GM18517 (cell line): ENCODE measurements around the gene NUP210.
"Not testable (repeated sequence)": the region's sequence is repeated elsewhere in the genome, so short reads cannot be mapped to it uniquely, and the experiment has no call there.

ENCODE experiments used
- ATAC-seq: cut with Tn5 transposase; IDR thresholded peaks from one replicate; pipeline ENCODE4 v1.9.1; 2021; ENCODE audit warnings: mild to moderate bottlenecking, moderate library complexity; ENCODE audit not compliant: unreplicated experiment

The NUP210 gene

DNA sequence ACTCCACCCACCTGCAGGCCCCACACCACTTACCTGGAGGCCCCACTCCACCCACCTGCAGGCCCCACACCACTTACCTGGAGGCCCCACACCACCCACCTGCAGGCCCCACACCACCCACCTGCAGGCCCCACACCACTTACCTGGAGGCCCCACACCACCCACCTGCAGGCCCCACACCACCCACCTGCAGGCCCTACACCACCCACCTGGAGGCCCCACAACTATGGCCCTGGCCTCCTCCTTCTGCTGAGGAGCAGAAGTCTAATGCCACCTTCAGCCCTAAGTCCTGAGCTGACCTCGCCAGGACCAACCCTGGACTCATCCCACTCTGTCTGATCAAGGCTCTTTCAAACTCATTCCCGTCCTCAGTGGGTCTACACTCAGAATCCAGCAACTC lies 42.4 kb downstream of the NUP210 start:
- not testable (repeated sequence) for ATAC-seq

GRCh38 chr3:13377021-13377420 lies 43.1 kb downstream of the NUP210 start:
- no peak for ATAC-seq

GRCh38 chr3:13376091-13376490 lies 44.0 kb downstream of the NUP210 start:
- ATAC-seq, result no peak

- ATAC-seq, result no peak
Measured at GRCh38 chr3:13375464-13375863, 44.7 kb downstream of the NUP210 start.

DNA sequence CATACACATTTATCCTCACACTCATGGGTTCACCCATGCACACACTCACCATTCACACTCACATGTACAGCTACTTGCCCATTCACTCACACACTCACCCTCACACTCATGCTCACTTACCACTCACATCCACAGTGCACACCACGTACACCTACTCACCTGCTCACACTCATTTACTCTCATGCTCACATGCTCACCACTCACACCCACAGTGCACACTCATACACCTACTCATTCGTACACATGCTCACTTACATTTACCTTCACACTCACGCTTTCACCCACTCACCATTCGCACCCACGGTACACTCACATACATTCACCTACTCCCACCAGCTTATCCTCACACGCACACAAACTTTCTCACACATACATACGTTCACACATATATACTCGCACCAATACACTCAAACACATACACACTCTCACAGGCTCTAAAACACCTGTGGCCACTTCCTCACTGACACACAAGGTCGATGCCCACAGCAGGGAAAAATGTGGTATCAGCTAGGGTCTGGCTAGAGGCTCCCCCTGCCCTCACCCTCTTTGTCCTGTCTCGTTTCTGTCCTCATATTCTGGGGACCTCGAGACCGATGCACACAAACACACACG lies 46.0 kb downstream of the NUP210 start:
- no peak for ATAC-seq

DNA sequence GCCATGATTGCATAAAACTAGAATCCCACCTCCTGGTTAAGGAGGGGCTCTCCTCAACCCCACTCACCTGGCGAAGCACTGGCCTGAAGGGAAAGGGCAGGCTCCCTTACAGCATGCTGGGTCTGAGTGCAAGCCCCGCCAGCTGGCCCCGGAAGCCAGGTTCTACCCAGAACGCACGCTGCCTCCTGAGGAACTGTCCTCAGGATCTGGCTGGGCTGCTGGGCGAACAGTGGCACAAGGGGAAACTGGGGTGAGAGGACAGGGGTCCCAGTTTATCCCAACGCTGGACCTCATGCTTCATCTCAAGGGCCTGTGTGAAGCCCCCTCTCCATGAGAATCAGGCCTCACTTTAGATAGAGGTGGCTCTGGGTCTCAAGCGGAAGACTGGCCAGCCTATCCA lies 47.5 kb downstream of the NUP210 start:
- no peak for ATAC-seq

DNA sequence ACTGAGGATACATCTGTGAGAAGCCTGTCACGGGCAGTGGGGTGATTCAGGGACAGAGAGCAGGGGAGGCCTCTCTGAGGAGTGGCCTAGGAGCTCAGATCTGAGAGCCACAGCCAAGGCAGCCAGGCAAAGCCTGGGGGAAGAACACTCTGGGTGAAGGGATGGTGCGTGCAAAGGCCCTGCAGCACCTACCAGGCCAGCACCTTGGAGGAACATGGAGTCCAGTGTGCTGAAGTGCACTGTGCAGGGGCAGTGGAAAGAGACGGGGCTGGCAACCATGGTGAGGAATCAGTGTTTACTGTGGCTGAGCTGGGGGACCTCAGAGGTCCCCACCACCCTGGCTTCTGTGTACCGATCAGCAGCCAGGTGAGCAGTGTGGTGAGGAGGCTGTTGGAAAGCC lies 48.0 kb downstream of the NUP210 start:
- ATAC-seq, result no peak

- ATAC-seq, result no peak
Measured at GRCh38 chr3:13371100-13372075, 48.7 kb downstream of the NUP210 start.

DNA sequence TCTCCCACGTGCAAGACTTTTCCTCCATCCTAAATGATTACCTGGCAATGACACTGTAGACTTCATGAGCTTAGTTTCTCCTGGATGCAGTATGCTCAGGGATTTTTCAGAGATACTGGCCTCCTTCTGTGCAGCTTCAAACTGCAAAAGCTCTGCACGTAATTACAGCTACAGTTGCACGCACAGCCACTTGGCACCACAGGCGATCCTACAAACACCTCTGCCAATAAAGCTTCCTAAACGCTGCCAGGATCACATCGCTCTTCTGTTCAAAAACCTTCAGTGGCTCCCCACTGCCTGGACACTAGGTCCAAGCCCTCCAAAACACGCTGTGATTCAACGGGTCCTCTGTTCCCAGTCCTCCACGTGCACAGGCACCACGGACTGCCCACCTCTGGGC lies 49.5 kb downstream of the NUP210 start:
- no peak for ATAC-seq

GRCh38 chr3:13370055-13370454 lies 50.1 kb downstream of the NUP210 start:
- ATAC-seq, result no peak

- no peak for ATAC-seq
Measured at GRCh38 chr3:13368834-13369233, 51.3 kb downstream of the NUP210 start.

GRCh38 chr3:13367728-13368127 lies 52.4 kb downstream of the NUP210 start:
- ATAC-seq, result no peak

DNA sequence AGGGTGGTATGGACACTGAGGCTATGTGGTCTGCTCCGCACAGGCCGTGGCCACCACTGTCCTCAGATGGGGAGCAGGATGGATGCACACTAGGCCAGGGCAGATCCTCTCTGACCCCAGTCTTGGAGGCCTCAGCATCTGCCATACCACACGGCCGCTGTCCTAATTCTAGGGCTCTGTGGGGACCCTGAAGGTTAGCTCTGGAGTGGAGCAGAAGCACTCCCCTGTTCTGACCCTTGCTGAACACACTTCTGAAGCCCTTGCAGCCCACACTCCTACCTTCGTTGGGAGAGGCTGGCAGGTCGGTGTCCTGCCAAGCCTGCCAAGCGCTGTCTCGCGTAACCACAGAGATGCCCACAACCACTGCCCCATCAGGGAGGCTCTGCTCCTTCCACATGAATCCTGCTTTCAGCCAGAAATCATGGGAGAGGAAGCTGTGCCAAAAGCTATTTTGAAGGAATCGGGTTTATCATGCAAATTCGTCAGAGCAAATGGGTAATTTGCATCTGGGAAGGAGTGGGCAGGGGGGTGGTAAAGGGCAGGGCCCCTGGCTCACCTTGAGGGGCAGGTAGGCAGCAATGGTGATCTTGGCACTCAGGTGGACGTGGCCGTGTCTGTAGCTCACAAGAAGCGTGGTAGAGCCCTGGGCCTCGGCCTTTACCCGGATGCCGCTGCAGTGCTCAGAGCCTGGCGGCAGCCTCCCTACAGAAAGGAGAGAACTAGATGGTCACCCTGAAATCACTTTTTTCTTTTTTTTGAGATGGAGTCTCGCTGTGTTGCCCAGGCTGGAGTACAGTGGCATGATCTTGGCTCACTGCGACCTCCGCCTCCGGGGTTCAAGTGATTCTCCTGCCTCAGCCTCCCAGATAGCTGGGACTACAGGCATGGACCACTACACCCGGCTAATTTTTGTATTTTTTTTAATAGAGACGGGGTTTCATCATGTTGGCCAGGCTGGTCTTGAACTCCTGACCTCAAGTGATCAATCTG lies 54.4 kb downstream of the NUP210 start:
- no peak for ATAC-seq

DNA sequence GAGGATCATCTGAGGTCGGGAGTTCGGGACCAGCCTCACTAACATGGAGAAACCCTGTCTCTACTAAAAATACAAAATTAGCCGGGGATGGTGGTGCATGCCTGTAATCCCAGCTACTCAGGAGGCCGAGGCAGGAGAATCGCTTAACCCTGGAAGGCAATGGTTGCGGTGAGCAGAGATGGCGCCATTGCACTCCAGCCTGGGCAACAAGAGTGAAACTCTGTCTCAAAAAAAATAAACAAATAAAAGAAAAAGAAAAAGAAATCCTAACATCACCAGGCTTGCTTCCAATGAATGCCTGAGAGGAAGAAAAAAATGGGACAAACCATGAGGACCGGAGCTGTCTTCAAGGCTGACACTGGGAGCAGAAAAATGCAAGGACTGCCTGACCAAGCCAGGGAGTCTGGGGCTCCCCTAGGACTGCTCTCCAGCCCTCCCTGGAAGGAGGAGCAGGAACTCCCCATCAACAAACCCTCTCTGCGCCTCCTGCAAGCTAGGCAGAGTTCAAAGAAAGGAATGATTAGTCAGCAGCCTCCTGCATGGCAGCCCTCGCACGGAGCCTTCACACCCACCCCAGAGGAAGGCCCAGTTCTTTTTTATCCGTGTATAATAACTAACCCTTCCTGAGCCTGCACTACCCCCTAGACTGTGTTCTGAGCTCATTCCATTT lies 55.4 kb downstream of the NUP210 start:
- ATAC-seq, result no peak

DNA sequence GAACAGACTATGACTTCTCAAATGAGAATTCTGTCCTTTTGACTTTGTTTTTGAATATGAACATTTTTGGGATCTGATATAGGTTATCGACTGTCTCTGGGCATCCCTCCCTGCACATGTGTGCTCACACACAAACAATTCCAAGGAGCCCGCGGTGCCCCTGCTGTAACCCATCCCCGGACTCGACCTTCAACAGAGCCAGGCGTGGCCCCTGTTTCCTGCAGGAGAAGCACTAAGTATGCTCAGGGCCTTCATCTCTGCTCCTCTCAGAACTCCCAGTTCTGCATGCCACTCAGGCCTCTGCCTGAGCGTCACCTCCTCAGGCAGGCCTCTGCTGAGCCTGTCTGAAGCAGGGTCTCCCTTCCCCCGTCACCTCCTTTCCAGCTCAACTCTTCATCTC lies 57.6 kb downstream of the NUP210 start:
- no peak for ATAC-seq

DNA sequence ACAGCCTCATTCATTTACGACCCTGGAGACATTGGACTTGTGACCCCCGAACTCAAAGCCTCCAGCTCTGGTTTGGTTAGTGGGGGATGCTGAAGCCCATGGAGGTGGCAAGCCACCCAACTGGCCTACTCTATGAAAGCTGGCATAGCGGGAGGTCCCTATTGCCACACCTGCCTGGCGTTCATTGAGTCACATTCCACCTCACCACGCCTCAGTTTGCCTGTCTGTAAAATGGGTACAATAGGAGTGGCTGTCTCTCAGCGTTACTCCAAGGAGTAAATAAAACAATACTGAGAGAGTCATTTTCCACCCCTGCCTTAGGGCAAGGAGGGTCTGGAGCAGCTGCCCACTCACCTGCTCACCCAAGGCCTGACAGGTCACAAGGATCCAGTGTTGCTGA lies 60.2 kb downstream of the NUP210 start:
- ATAC-seq, result no peak

- ATAC-seq, result no peak
Measured at GRCh38 chr3:13358643-13359042, 61.5 kb downstream of the NUP210 start.

- no peak for ATAC-seq
Measured at GRCh38 chr3:13358051-13358450, 62.1 kb downstream of the NUP210 start.

DNA sequence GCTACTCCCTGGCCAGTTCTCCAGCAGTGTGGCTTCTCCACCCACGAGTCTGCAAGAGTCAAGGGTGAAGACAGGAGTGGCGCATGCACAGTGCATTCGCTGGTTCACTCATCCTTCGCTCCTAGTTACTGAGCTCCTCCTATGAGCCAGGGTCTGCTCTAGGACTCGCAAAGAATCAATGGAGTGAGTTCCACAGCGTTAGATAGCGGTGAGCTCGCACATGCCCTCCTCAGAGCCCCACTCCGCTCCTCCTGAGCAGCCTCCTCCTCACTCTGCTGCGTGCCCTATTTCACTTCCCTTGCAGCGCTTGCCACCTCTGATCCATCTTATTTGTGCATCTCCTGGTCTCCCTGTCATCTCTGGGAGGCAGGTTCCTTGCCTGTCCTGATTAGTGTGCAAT lies 63.0 kb downstream of the NUP210 start:
- no peak for ATAC-seq

DNA sequence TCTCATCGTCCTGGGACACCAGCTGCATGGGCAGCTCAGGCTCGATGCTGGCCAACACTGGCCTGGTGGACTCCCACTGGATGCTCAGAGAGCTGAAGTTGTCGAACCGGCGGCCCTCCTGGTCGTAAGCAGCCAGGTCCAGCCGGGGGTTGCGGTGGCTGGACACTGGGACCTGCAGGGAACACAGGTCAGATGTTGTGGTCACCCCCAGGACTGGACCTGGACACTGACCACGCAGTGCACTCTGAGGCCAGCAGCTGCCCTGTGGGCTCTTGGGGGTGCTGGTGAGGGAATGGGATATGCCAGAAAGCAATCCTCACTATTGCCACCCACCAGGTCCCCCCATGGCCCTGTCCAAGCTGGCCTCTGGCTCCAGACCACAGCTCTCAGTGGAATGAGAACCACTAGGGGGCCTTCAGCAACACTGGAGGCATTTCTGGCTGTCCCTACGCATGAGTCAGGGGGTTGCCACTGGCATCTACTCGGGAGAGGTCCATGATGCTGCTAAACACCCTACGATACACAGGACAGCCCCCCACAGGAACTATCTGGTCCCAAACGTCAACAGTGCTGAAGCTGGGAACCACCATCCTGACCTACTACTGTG lies 66.1 kb downstream of the NUP210 start:
- no peak for ATAC-seq
